ENCODE measurements around the gene EEF1AKMT3. TPM values are rescaled to one million over a fixed set of nuclear protein-coding genes. Genes with fewer than 3 reads are reported as not detected.

The EEF1AKMT3 gene
- total RNA-seq, 2 donors from 2014 or later = 3.7 to 5.8 TPM

DNA sequence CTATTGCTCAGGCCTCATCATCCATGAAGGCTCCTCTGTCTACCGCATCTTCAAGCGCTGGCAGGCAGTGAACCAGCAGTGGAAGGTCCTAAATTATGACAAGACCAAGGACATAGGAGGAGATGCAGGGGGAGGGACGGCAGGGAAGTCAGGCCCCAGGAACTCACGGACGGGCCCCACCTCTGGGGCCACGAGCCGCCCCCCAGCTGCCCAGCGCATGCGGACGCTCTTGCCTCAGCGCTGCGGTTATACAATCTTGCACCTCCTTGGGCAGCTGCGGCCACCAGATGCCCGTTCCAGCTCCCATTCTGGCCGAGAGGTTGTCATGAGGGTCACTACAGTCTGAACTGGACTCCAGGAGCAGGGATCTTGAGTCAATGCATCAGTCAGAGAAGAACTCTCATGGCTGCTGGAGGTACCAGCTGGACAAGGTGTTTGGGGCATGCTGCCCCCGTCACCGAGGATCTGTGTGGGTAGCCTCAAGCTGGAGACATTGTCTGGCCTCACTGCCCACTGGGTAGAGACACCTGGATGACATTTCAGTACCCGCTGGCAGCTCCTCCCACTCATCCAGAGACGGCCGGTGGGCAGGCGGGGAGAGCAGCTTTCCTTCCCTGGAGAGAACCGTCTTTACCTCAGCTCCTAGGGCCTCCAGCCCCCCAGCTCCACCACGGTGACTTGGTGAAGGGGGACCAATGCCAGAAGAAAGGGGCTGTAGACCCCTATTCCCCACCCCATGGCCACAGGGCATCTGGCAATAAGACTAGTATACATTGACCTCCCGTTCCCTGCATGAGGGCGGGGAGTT lies 13.7 kb upstream of the EEF1AKMT3 start:
- Mint-ChIP-seq H3K27me3 (ENCODE audit: insufficient read depth) (peaks cover 80% of the 10 kb centered on the region), H3K27ac (no peak overlapping the region), H3K4me3 (no peak overlapping the region), H3K9me3 (no peaks in the 10 kb centered on the region), H3K36me3 (ENCODE audit: low read depth) (peaks cover 12% of the 10 kb centered on the region), H3K4me1 (peaks cover 16% of the 10 kb centered on the region)
- Histone ChIP-seq H3K27ac (ENCODE audit: low read depth, low read length) (no peak overlapping the region), H3K9ac (ENCODE audit: extremely low read depth, low read length, poor library complexity, severe bottlenecking) (no peak overlapping the region), H3K4me3 (ENCODE audit: low read length) (no peak overlapping the region), H3K4me1 (ENCODE audit: control insufficient read depth, insufficient read depth, low read length) (no peaks in the 10 kb centered on the region), H3K36me3 (ENCODE audit: control insufficient read depth, insufficient read depth, low read length) (peaks cover 7% of the 10 kb centered on the region), H3K27me3 (ENCODE audit: control insufficient read depth, insufficient read depth, low read length, poor library complexity, severe bottlenecking) (peaks cover 73% of the 10 kb centered on the region), H3K9me3 (ENCODE audit: control insufficient read depth, low read length) (no peaks in the 10 kb centered on the region)
- no peak for TF ChIP-seq CTCF (conservative IDR thresholded peaks at IDR 0.05)
- DNase-seq = no peak
- 89 to 90% methylated on average over 16 to 25 of the region's 25 CpGs for WGBS, 2 experiments (ENCODE audit: insufficient coverage in 1 of 2, insufficient read length in 1 of 2)

DNA sequence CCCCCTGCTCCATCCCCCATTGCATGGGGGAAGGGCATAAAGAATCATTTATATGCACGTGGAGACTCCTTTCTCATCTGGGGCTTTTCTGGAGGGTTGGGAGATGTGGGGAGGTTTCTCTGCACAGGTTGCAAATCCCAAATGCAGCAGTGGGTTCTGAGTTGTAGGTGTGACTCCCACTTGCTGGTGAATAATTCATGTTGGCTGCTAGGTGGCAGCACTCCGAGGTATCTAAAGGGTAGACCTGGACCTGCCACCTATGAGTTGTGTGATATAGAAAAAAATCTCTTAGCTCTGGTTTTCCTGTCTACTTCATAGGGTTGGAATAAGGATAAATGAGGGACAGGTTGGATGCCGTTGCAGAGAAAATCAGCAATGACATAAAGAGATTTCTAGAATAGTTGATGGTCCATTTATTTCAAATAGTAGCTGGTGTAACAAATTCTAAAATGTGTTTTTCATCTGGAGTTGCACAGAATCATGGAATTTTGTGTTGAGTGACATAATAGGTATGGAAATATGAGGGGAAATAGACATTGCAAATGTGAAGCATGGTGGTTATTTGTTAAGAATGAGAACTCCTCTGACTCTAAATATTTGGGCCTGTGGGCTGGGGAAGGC lies 12.9 kb upstream of the EEF1AKMT3 start:
- H3K27me3 ChIP-seq (ENCODE audit: control insufficient read depth, insufficient read depth, low read length, poor library complexity, severe bottlenecking) = peaks cover 73% of the 10 kb centered on the region
- no peak overlapping the region for H3K9ac ChIP-seq (ENCODE audit: extremely low read depth, low read length, poor library complexity, severe bottlenecking)
- Mint-ChIP-seq H3K4me1 (peaks cover 10% of the 10 kb centered on the region), H3K4me3 (no peak overlapping the region), H3K9me3 (no peaks in the 10 kb centered on the region), H3K36me3 (ENCODE audit: low read depth) (peaks cover 12% of the 10 kb centered on the region), H3K27me3 (ENCODE audit: insufficient read depth) (peaks cover 80% of the 10 kb centered on the region), H3K27ac (no peak overlapping the region)
- 33 to 41% methylated on average over 3 of the region's 3 CpGs for WGBS, 2 experiments (ENCODE audit: insufficient coverage in 1 of 2, insufficient read length in 1 of 2)
- peak; percentile 73 for DNase-seq
- peaks cover 7% of the 10 kb centered on the region for H3K36me3 ChIP-seq (ENCODE audit: control insufficient read depth, insufficient read depth, low read length)
- no peaks in the 10 kb centered on the region for H3K9me3 ChIP-seq (ENCODE audit: control insufficient read depth, low read length)
- no peak overlapping the region for H3K4me3 ChIP-seq (ENCODE audit: low read length)
- no peaks in the 10 kb centered on the region for H3K4me1 ChIP-seq (ENCODE audit: control insufficient read depth, insufficient read depth, low read length)
- peak; percentile 73 for TF ChIP-seq CTCF (conservative IDR thresholded peaks at IDR 0.05)
- H3K27ac ChIP-seq (ENCODE audit: low read depth, low read length) = no peak overlapping the region

DNA sequence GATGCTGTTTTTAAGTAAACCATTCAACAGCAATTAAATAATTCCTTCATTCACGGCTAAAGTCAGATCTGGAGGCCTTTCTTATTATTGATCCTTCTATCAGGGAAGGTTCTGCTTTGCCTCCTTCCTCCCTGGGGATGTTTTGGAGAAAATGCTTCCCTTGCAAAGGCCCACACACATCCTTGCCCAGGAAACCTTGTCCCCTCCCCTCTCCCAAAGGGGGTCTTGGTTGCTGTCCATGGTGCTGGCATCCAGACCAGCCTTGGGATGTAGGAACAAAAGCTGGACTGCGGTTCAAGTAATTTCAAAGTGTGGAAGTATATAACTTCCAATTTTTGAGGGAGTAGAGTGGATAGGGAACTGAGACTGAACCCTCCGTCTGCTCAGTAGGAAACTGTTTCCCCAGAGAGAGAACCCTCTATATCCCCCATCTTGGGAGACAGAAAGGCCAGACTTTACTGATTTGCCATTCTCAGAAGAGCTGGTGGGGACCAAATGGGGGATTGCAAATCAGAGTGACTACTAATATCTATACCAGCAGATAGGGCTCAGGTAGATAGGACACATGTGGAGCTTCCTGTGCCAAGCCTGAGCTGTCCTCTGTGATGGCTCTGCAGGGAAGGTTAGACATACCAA lies 11.9 kb upstream of the EEF1AKMT3 start:
- Histone ChIP-seq H3K36me3 (ENCODE audit: control insufficient read depth, insufficient read depth, low read length) (peaks cover 7% of the 10 kb centered on the region), H3K27ac (ENCODE audit: low read depth, low read length) (no peak overlapping the region), H3K4me1 (ENCODE audit: control insufficient read depth, insufficient read depth, low read length) (no peaks in the 10 kb centered on the region), H3K4me3 (ENCODE audit: low read length) (no peak overlapping the region), H3K9ac (ENCODE audit: extremely low read depth, low read length, poor library complexity, severe bottlenecking) (no peak overlapping the region), H3K9me3 (ENCODE audit: control insufficient read depth, low read length) (no peaks in the 10 kb centered on the region), H3K27me3 (ENCODE audit: control insufficient read depth, insufficient read depth, low read length, poor library complexity, severe bottlenecking) (peaks cover 81% of the 10 kb centered on the region)
- TF ChIP-seq CTCF (conservative IDR thresholded peaks at IDR 0.05) = no peak
- WGBS, 2 experiments (ENCODE audit: insufficient coverage in 1 of 2, insufficient read length in 1 of 2) = 69 to 88% methylated on average over 1 to 3 of the region's 3 CpGs
- Mint-ChIP-seq H3K4me3 (no peak overlapping the region), H3K4me1 (peaks cover 10% of the 10 kb centered on the region), H3K27me3 (ENCODE audit: insufficient read depth) (peaks cover 87% of the 10 kb centered on the region), H3K27ac (no peak overlapping the region), H3K36me3 (ENCODE audit: low read depth) (peaks cover 12% of the 10 kb centered on the region), H3K9me3 (no peaks in the 10 kb centered on the region)
- DNase-seq = peak; percentile 92

All from endodermal cell (in vitro differentiated cells).